Measurements from ENCODE around the gene FTO. TPM values are rescaled to one million over a fixed set of nuclear protein-coding genes. Genes with fewer than 3 reads are reported as not detected.

FTO gene
- total RNA-seq, 4 donors from 2014 or later = 63.2 to 151 (median 105) TPM

DNA sequence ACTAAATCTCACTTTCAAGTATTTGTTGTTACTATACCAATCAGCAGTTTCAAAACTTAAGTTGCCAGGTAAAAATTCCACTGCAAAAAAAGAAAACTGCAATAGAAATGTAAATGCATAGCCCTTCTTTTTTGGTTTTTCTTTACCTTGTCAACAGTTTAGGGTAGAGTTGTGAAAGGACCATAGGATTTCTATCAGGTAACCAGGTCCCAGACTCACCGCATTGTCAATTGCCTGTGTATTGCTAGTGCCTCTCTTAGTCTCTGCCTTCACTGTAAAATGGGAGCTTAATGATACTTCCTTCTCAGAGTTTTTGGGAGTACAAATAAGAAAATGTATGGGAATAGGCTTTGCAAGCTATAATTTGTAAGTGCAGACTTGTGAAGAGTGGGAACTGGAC is 145.0 kb downstream of the FTO start:
- no peak overlapping the region for H3K4me3 ChIP-seq
- TF ChIP-seq, protein P1, sequence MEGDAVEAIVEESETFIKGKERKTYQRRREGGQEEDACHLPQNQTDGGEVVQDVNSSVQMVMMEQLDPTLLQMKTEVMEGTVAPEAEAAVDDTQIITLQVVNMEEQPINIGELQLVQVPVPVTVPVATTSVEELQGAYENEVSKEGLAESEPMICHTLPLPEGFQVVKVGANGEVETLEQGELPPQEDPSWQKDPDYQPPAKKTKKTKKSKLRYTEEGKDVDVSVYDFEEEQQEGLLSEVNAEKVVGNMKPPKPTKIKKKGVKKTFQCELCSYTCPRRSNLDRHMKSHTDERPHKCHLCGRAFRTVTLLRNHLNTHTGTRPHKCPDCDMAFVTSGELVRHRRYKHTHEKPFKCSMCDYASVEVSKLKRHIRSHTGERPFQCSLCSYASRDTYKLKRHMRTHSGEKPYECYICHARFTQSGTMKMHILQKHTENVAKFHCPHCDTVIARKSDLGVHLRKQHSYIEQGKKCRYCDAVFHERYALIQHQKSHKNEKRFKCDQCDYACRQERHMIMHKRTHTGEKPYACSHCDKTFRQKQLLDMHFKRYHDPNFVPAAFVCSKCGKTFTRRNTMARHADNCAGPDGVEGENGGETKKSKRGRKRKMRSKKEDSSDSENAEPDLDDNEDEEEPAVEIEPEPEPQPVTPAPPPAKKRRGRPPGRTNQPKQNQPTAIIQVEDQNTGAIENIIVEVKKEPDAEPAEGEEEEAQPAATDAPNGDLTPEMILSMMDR (IDR thresholded peaks at IDR 0.05) = no peak
- no peak for TF ChIP-seq POLR2A (IDR thresholded peaks at IDR 0.05)
- DNase-seq = no peak
- intact Hi-C loops (cut with DNase I; ENCODE audit: low total_unique reads) = no loop called here
- H3K27me3 ChIP-seq = no peaks in the 10 kb centered on the region
- no peaks in the 10 kb centered on the region for H3K36me3 ChIP-seq
- peaks cover 0 to 4% of the 10 kb centered on the region in 2 donors for H3K4me1 ChIP-seq
- H3K9me3 ChIP-seq = no peaks in the 10 kb centered on the region
- no peak overlapping the region for H3K27ac ChIP-seq

DNA sequence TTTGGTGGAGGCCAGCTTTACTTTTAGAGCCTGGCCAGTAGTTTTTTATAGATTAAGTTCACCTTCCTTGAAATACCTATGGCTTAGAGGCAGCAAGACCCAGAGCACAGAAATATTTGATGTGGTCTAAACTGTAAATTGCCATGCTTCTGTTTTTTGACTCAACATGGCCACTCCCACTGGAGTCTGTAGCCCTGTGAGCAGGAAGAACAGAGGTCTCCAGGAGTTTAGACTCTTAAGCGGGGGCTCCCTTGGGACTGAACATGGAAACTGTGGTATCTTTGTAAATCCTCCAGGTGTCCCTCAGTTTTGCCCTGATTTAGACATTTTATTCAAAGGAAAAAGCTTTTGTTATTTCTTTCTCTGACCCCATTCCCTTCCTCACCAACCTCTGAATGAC is 145.6 kb downstream of the FTO start:
- H3K27ac ChIP-seq = no peak overlapping the region
- DNase-seq = no peak
- intact Hi-C loops (cut with DNase I; ENCODE audit: low total_unique reads) = no loop called here

DNA sequence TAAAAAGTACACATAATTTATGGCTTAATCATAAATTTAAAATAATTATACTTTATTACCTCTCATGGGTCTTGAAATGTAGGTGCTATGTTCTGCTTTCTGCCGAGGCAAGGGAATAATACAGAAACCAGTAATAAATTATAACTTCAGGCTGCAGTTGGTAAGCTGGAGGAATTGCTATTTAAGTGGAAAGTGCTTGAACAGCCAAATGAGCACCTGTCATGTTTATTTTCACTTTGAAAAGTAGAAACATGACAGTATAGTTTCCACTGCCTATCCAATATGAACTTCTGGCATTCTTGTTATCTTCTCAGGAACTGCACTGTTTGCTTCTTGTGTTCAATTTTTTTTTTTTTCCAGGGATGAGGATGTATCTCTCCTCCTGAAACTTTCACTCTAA is 146.0 kb downstream of the FTO start:
- Histone ChIP-seq H3K4me1 (peaks cover 0 to 4% of the 10 kb centered on the region in 2 donors), H3K27ac (no peak overlapping the region), H3K36me3 (no peaks in the 10 kb centered on the region), H3K4me3 (no peak overlapping the region), H3K9me3 (no peaks in the 10 kb centered on the region), H3K27me3 (no peaks in the 10 kb centered on the region)
- intact Hi-C loops (cut with DNase I; ENCODE audit: low total_unique reads) = no loop called here
- no peak for DNase-seq
- TF ChIP-seq POLR2A (IDR thresholded peaks at IDR 0.05) = no peak
- TF ChIP-seq, protein P1 (IDR thresholded peaks at IDR 0.05) = no peak

More for the DNA sequence above, 145.6 kb downstream of the FTO start:
- Histone ChIP-seq H3K36me3 (no peaks in the 10 kb centered on the region), H3K4me3 (no peak overlapping the region), H3K27me3 (no peaks in the 10 kb centered on the region), H3K4me1 (peaks cover 0 to 4% of the 10 kb centered on the region in 2 donors), H3K9me3 (no peaks in the 10 kb centered on the region)
- TF ChIP-seq, protein P1 (IDR thresholded peaks at IDR 0.05) = no peak
- TF ChIP-seq POLR2A (IDR thresholded peaks at IDR 0.05) = no peak

DNA sequence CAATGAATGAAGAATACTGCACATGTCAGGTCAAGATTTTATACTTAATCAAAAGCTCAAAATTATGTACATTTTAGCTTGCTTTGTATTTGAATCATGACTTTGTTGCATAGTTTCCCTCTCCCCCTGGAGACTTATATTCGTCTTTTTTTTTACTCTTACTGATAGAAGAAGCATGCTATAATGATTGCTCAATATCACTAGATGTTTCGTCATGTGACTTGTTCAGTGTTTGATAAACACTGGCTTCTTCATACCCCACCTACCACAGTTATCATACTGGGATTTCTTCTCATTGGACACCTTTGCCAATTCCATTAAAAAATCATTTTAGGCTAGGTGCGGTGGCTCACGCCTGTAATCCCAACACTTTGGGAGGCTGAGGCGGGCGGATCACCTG is 148.7 kb downstream of the FTO start:
- H3K36me3 ChIP-seq = no peaks in the 10 kb centered on the region
- H3K27ac ChIP-seq = no peak overlapping the region
- intact Hi-C loops (cut with DNase I; ENCODE audit: low total_unique reads) = no loop called here
- H3K27me3 ChIP-seq = no peaks in the 10 kb centered on the region
- TF ChIP-seq POLR2A (IDR thresholded peaks at IDR 0.05) = no peak
- TF ChIP-seq, protein P1 (IDR thresholded peaks at IDR 0.05) = no peak
- H3K9me3 ChIP-seq = no peaks in the 10 kb centered on the region
- peaks cover 0 to 4% of the 10 kb centered on the region in 2 donors for H3K4me1 ChIP-seq
- no peak overlapping the region for H3K4me3 ChIP-seq
- DNase-seq = no peak

DNA sequence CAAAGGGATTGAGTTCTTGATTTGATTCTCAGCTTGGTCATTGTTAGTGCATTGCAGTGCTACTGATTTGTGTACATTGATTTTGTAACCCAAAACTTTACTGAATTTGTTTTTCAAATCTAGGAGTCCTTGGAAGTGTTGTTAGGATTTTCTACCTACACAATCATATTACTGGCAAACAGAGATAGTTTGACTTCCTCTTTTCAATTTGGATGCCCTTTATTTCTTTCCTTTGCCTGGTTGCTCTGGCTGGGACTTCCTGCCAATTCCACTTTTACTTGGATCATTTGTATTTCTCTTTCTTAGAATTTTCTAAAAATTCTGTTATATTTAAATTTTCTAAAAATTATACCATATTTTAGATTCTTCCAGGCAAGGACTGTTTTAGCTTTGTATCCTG is 151.1 kb downstream of the FTO start:
- DNase-seq = no peak
- H3K27me3 ChIP-seq = no peaks in the 10 kb centered on the region
- TF ChIP-seq POLR2A (IDR thresholded peaks at IDR 0.05) = no peak
- TF ChIP-seq, protein P1 (IDR thresholded peaks at IDR 0.05) = no peak
- no peak overlapping the region for H3K27ac ChIP-seq
- H3K4me1 ChIP-seq = peaks cover 0 to 4% of the 10 kb centered on the region in 2 donors
- intact Hi-C loops (cut with DNase I; ENCODE audit: low total_unique reads) = no loop called here
- H3K4me3 ChIP-seq = no peak overlapping the region
- H3K36me3 ChIP-seq = no peaks in the 10 kb centered on the region
- H3K9me3 ChIP-seq = no peaks in the 10 kb centered on the region

All from uterus (tissue), 4 donors.